NOMO-1 (cell line): ENCODE measurements around the gene BTN1A1.

Experiments used
- DNase-seq, 2 experiments: peaks; one replicate each; lab custom pipeline; 2025; ENCODE audit not compliant: unreplicated experiment in 2 of 2; lab: John Stamatoyannopoulos, UW

The BTN1A1 gene

GRCh38 chr6:26475823-26476729 lies 24.0 kb upstream of the BTN1A1 start:
- no peak for DNase-seq

DNA sequence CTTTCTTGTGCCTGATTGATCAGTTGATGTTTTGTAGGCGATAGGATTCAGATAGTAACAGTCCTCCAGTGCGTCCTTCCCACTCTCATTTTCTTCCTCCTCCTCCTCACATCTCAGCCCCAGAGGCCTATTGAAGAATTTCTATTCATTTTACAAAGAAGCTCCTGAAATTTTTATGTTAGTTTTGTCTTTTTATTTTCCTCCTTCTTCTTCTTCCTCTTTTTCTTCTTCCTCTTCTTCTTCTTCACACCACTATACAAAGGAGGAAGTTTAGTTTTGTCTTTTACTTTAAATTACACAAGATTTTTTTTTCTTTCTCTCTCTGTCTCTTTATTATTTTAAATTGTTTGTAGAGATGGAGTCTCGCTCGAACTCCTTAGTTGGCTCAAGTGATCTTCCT lies 23.2 kb upstream of the BTN1A1 start:
- DNase-seq = peak; percentile 29 to 68

- no peak for DNase-seq
These were observed 22.7 kb upstream of the BTN1A1 start for GRCh38 chr6:26477426-26477825.

DNA sequence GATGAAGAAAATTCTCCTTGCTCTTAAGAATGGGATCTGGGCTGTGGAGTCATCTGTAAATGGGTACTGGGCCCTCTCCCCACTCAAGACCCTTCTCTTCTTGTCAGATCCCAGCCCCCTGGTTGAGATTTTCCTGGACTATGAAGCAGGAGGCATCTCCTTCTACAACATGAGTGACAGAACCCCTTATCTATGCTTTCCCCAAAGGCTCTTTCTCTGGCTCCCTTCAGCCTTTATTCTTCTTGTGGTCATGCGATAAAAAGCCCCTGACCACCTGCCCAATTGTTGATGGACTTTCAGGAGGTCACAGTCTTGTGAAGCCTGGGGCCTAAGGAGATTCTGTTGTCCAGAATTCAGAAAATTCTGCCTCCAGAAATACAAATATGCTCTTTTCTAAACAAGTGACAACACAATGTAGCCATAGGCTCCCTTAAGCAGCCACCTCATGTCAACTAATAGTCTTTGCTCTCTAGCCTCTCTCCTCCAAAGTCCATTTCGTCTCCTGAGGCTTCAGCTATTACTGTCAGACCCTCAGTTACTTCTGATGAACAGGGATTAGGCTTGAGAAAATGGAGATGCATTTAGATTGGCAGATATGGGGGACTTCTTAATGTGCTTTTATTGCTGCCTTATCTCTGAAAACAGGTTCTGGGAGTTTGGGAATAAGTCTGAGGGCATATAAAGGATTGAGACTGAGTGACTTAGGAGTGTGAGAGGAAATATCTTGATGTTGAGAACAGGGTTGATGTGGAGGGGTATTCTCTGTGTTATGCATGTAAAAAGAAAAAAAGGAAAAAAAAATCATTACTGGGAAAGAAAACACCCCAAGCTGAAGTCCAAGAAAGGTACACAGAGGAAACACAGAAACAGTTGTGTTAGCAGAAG lies 21.8 kb upstream of the BTN1A1 start:
- DNase-seq = no peak

DNA sequence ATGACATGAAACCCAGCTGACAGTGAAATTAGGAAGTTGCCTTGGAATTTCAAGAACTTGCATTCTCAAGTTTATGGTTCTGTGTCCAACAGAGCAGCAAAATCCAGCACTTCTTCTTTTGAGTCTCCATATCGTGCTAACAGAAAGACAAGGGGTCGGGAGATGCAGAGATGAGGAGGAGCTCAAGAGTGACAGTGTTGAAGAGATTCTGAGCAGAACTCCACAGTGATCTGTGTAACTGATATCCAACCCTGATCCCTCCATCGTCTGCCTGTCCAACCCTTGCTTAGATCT lies 21.2 kb upstream of the BTN1A1 start:
- DNase-seq = peak in 1 of 2 experiments; percentile 71

- no peak for DNase-seq
These were observed 17.8 kb upstream of the BTN1A1 start for GRCh38 chr6:26482338-26482737.

DNA sequence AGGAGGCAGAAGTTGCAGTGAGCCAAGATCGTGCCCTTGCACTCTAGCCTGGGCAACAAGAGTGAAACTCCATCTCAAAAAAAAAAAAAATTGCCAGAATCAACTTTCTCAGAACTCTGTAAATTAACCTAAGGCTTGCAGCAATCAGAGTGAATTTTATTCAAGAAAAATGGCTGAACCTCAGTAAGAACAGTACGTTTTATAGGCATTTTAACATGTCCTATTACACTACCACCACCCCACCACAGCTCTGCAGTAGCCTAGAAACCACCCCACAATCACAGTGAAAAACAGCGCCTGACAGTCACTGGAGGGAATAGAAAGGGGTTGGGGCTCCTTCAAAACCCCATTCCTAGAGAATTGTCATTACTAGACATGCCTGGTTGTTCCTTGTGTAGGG lies 16.4 kb upstream of the BTN1A1 start:
- no peak for DNase-seq

GRCh38 chr6:26484161-26484560 lies 15.9 kb upstream of the BTN1A1 start:
- DNase-seq = no peak

- DNase-seq = peak in 1 of 2 experiments; percentile 20
These were observed 14.9 kb upstream of the BTN1A1 start for GRCh38 chr6:26485112-26485780.

GRCh38 chr6:26486358-26486757 lies 13.7 kb upstream of the BTN1A1 start:
- no peak for DNase-seq

DNA sequence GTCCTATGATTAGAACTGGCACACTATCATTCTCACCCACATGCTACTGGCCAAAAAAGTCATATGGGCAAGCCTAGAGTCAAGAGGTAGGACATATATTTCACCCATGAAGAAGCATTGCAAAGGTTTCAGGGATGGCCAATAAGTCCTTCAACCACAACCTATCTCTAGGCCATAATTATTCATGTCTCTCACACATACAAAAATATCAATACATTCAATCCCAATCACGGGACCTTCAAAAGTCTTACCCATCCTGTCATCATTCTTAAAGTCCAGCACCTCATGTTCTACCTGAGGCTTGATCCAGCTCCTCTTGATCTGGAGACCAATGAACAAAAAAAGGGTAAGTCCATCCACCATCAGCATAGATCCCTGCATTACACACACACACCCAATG lies 12.6 kb upstream of the BTN1A1 start:
- DNase-seq = no peak

DNA sequence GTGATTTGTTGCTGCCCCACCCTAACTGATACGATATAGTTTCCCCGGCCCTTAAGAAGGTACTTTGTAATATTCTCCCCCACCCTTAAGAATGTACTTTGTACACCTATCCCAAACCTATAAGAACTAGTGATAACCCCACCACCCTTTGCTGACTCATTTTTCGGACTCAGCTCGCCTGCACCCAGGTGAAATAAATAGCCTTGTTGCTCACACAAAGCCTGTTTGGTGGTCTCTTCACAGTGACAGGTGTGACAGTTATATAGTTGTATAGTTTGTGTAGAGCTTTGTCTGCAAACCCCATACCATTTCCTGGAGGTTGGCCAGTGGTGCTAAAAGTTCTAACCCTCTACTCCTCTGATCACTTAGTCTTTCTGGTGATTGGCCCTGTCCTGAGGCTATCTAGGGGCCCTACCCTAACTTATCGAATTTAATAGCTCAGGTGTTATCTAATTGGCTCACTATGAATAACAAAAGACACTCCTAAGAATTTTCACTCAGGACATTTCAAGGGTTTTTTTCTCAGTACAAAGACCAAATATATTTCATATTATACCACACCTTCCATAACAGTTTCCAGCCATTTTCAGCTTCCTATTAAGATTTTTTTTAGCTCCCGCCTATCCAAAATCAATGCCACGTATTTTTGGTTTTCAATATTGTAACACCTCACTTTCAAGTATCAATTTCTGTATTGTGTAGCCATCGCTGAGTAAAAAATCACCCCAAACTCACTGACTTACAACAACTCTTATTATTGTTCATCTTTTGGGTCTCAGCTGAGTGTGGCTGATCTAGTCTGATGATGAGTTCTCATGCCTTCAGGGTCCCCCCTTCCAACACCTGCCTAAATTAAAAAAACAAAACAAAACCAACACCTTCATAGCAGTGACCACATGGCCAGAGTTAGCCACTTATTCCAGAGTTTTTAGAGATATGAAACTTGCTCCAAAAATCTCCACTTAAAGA lies 9.8 kb upstream of the BTN1A1 start:
- peak in 1 of 2 experiments; percentile 28 for DNase-seq

DNA sequence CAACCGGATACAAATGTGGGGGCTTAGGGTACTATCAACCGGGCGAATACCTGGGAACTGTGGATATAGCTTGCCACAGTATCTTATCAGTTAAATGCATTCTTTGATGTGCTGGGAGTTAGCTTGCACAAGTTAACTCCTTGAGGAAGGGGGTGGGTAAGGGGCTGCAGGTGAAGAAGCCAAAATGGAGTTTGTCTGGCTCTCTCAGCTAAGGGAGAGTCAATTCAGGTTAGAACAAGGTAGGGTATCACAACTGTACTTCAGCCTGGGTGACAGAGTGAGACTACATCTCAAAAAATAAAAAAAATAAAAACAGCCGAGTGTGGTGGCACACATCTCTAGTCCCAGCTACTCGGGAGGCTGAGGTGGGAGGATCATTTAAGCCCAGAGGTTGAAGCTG lies 8.5 kb upstream of the BTN1A1 start:
- no peak for DNase-seq

GRCh38 chr6:26493258-26493657 lies 6.8 kb upstream of the BTN1A1 start:
- DNase-seq = peak in 1 of 2 experiments; percentile 17

DNA sequence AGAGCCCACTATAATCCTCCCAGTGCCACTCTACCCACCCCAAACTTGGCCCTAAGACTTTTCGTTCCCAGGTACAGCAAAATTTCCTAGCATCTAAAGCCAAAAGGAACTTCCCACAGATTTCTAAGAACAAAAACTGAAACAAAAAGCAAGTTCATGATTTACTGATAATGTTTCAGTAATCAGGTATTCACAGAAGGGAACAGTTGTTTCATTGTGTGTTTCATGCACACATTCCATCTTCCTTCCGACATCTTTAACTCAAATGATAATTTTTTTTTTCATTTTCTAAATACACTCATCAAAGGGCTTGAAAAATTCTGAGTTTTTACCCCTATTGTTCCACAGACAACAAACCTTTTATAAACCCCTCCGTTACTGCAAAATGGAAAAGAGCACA lies 6.0 kb upstream of the BTN1A1 start:
- no peak for DNase-seq

DNA sequence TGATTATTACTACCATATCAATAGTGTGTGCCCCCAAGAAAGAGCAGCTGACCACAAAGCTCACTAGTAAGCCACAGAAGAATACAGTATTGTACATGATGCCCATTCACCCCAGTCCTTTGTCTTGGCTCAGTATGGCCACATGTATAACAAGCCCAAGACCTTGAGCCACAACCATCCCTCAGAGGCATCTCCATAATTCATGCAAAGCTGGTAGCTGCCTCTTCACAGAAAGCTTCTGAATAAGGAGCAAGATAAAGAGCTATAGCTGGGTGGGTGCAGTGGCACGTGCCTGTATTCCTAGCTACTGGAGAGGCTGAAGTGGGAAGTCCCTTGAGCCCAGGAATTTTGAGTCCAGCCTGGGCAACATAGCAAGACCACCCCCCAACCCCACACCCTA lies 4.8 kb upstream of the BTN1A1 start:
- DNase-seq = no peak

GRCh38 chr6:26497610-26498009 lies 2.5 kb upstream of the BTN1A1 start:
- no peak for DNase-seq

GRCh38 chr6:26501482-26501986 lies 1.4 kb downstream of the BTN1A1 start:
- peak; percentile 15 to 27 for DNase-seq

- DNase-seq = no peak
These were observed 2.1 kb downstream of the BTN1A1 start for GRCh38 chr6:26502165-26502564.

DNA sequence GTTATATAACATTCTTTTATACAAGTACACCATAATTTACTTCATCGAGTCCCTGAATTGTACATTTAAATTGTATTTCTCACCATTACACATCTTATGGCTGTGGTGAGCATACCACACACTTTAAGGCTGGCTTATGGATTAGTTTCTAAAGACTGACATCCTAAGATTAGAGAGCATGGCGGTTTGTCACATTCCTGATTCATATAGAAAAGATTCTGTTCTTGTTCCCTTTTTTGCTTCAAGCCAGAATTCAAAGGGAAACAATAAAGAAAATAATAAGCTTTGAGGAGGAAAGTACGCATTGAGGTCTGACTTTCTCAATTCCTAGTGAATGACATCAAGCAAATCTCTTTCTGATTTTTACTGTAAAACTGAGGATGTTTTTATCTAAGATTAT lies 2.5 kb downstream of the BTN1A1 start:
- peak in 1 of 2 experiments; percentile 32 for DNase-seq
